ENCODE data around the gene DLG2. TPM values are rescaled to one million over a fixed set of nuclear protein-coding genes. Genes with fewer than 3 reads are reported as not detected.

DLG2 gene
- total and polyA plus RNA-seq, 2 of the 8 experiments (the other 6 are each of a cell fraction or from before 2014, with no cell fraction given): 1.7 to 14.3 TPM

DNA sequence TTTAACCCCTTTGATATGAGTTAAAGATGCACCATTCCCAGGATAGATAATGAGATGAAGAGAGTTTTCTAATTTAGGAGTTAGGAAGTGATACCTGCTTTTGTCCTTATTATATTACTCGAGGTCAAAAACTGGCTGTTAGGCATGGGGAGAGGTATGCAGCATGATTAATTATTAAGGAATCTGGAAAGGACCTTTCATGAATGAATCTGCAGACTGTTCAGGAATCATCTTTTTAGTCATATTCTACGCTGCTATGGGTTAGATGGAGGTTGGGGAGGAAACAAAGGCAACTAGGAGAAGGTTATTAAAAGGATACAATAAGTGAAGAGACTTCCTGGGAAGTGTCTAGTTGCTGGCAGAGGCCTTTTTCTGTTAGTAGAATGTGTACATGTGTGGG, 1848.5 kb downstream of the DLG2 start:
- DNase-seq (ENCODE audit: low read depth in 1 of 2, low spot score in 2 of 2): no peak
- Histone ChIP-seq H3K23ac (ENCODE audit: insufficient read length) (no peak overlapping the region), H3K56ac (replicated peaks; ENCODE audit: insufficient read length, low read depth, low read length) (no peak overlapping the region), H2AFZ (ENCODE audit: low read length) (no peak overlapping the region), H2BK5ac (ENCODE audit: low read depth, low read length) (no peak overlapping the region), H3K9ac (replicated peaks in 1 of 4; ENCODE audit: extremely low read depth in 1 of 4, low read depth in 3 of 4, low read length in 3 of 4) (no peak overlapping the region), H2AK5ac (ENCODE audit: low read depth, low read length) (no peak overlapping the region), H2BK20ac (ENCODE audit: low read length) (no peak overlapping the region), H3K36me3 (ENCODE audit: control insufficient read depth in 2 of 4, insufficient read depth in 4 of 4, low read length in 3 of 4) (no peaks in the 10 kb centered on the region), H4K8ac (ENCODE audit: extremely low read depth, insufficient read depth, low read length) (no peak overlapping the region), H3K27ac (ENCODE audit: low read depth, low read length) (no peak overlapping the region), H2BK120ac (replicated peaks; ENCODE audit: low read depth, low read length) (no peak overlapping the region), H3K23me2 (ENCODE audit: low read depth, low read length) (no peaks in the 10 kb centered on the region), H2BK15ac (ENCODE audit: low read length) (no peak overlapping the region), H3K4me2 (ENCODE audit: insufficient read depth in 1 of 2, low read depth in 2 of 2, low read length in 2 of 2) (no peak overlapping the region), H4K5ac (ENCODE audit: insufficient read length, low read depth, low read length) (no peak overlapping the region), H3K4me3 (ENCODE audit: extremely low read depth in 1 of 4, insufficient read depth in 2 of 4, low read depth in 3 of 4, low read length in 4 of 4) (no peak overlapping the region), H3K79me2 (ENCODE audit: control insufficient read depth in 1 of 2, insufficient read depth in 2 of 2, low read length in 2 of 2) (no peaks in the 10 kb centered on the region), H4K20me1 (replicated peaks in 1 of 2; ENCODE audit: control insufficient read depth in 1 of 2, insufficient read depth in 2 of 2, low read length in 2 of 2) (no peaks in the 10 kb centered on the region), H3K14ac (ENCODE audit: insufficient read length) (no peak overlapping the region), H3K18ac (ENCODE audit: extremely low read depth, low read length) (no peak overlapping the region), H3K79me1 (ENCODE audit: low read depth, low read length) (no peaks in the 10 kb centered on the region), H3K4ac (replicated peaks; ENCODE audit: insufficient read length, low read depth, low read length) (no peak overlapping the region), H3K27me3 (replicated peaks in 1 of 4; ENCODE audit: control insufficient read depth in 3 of 4, extremely low read depth in 1 of 4, insufficient read depth in 3 of 4, low read length in 3 of 4) (no peaks in the 10 kb centered on the region), H3K9me3 (ENCODE audit: insufficient read depth in 2 of 2, low read depth in 1 of 2, low read length in 1 of 2) (peaks cover 0 to 2% of the 10 kb centered on the region in 2 experiments; a peak in 1 of 4 replicates), H4K91ac (replicated peaks; ENCODE audit: insufficient read length, low read length) (no peak overlapping the region), H3K4me1 (replicated peaks in 1 of 4; ENCODE audit: control insufficient read depth in 3 of 4, insufficient read depth in 4 of 4, low read length in 3 of 4) (no peaks in the 10 kb centered on the region), H2BK12ac (ENCODE audit: low read depth, low read length) (no peak overlapping the region)
- ChIA-PET POLR2A (ENCODE audit: partially characterized antibody) (no interaction called here), CTCF (ENCODE audit: partially characterized antibody) (interaction anchor here (1.1 kb wide), 1 partner anchor 35 kb away, joined by 3 read pairs; no protein-coding TSS in a partner anchor)
- FAIRE-seq: no peak
- 56% methylated on average over 2 of the region's 2 CpGs; no CpG with 5 or more reads in 1 of the 2 experiments for WGBS, 2 experiments (ENCODE audit: extremely low coverage in 1 of 2, insufficient coverage in 1 of 2, insufficient read length in 1 of 2, insufficient replicate concordance in 2 of 2, low coverage in 1 of 2, low lambda C conversion rate in 2 of 2, missing lambda C conversion rate in 1 of 2)
- TF ChIP-seq SAP30 (IDR thresholded peaks at IDR 0.05; ENCODE audit: insufficient read depth, insufficient replicate concordance, low read length) (no peak), CBX5 (IDR thresholded peaks at IDR 0.05; ENCODE audit: low read depth, low read length) (no peak), USF2 (IDR thresholded peaks at IDR 0.05; ENCODE audit: low read length) (no peak), POLR2A (IDR thresholded peaks at IDR 0.05; ENCODE audit: control extremely low read depth in 1 of 2, low read depth in 2 of 2, low read length in 2 of 2) (no peak), MAFK (IDR thresholded peaks at IDR 0.05; ENCODE audit: low read depth, low read length) (no peak), SIRT6 (IDR thresholded peaks at IDR 0.05; ENCODE audit: low read length) (no peak), KDM1A (IDR thresholded peaks at IDR 0.05; ENCODE audit: borderline replicate concordance, low read length) (no peak), RXRA (IDR thresholded peaks at IDR 0.05; ENCODE audit: insufficient read depth, low read depth, low read length) (no peak), FOSL1 (IDR thresholded peaks at IDR 0.05; ENCODE audit: insufficient read depth, low read depth, low read length) (no peak), SP4 (IDR thresholded peaks at IDR 0.05; ENCODE audit: low read length) (no peak), ZNF274 (IDR thresholded peaks at IDR 0.05; ENCODE audit: borderline replicate concordance, extremely low read depth, low read length) (no peak), TEAD4 (IDR thresholded peaks at IDR 0.05; ENCODE audit: low read depth, low read length) (no peak), EZH2 (IDR thresholded peaks at IDR 0.05; ENCODE audit: low read depth, low read length, severe bottlenecking) (no peak)
- TF ChIP-seq, protein P1, sequence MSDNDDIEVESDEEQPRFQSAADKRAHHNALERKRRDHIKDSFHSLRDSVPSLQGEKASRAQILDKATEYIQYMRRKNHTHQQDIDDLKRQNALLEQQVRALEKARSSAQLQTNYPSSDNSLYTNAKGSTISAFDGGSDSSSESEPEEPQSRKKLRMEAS (IDR thresholded peaks at IDR 0.05): no peak
